ENCODE results near the gene SPNS1.

The SPNS1 gene

GRCh38 chr16:28983644-28984043 is 9.1 kb downstream of the SPNS1 start:
- Histone ChIP-seq H3K9me3 (replicated peaks; ENCODE audit: low read length) (peaks cover 4% of the 10 kb centered on the region), H3K36me3 (ENCODE audit: insufficient read depth, low read length) (peaks cover 73% of the 10 kb centered on the region), H3K4me1 (ENCODE audit: control insufficient read depth, insufficient read depth, low read length) (no peaks in the 10 kb centered on the region), H3K27me3 (ENCODE audit: control insufficient read depth, insufficient read depth, low read length) (no peaks in the 10 kb centered on the region), H3K9ac (ENCODE audit: low read depth, low read length) (no peak overlapping the region), H3K4me2 (ENCODE audit: low read length) (no peak overlapping the region), H3K4me3 (ENCODE audit: low read length) (no peak overlapping the region)

GRCh38 chr16:28984091-28984490 is 9.5 kb downstream of the SPNS1 start:
- H3K4me1 ChIP-seq (ENCODE audit: control insufficient read depth, insufficient read depth, low read length): no peaks in the 10 kb centered on the region
- H3K4me2 ChIP-seq (ENCODE audit: low read length): no peak overlapping the region

GRCh38 chr16:28984619-28985135 is 10.1 kb downstream of the SPNS1 start, which contains the start of gene LAT:
Gene LAT, plus strand, starts transcription at chr16:28985052. Its CDS starts 366 bp downstream, at chr16:28985418.
- Histone ChIP-seq H3K4me3 (ENCODE audit: low read length) (no peak within 1 kb of the TSS), H3K9ac (ENCODE audit: low read depth, low read length) (no peak within 1 kb of the TSS), H3K36me3 (ENCODE audit: insufficient read depth, low read length) (peaks cover 64% of the 10 kb centered on the region), H3K4me2 (ENCODE audit: low read length) (no peak within 1 kb of the TSS), H3K4me1 (ENCODE audit: control insufficient read depth, insufficient read depth, low read length) (no peaks in the 10 kb centered on the region), H3K27me3 (ENCODE audit: control insufficient read depth, insufficient read depth, low read length) (no peaks in the 10 kb centered on the region), H3K9me3 (replicated peaks; ENCODE audit: low read length) (peaks cover 4% of the 10 kb centered on the region)

More at GRCh38 chr16:28984091-28984490, 9.5 kb downstream of the SPNS1 start:
- Histone ChIP-seq H3K9me3 (replicated peaks; ENCODE audit: low read length) (peaks cover 4% of the 10 kb centered on the region), H3K9ac (ENCODE audit: low read depth, low read length) (no peak overlapping the region), H3K4me3 (ENCODE audit: low read length) (no peak overlapping the region), H3K36me3 (ENCODE audit: insufficient read depth, low read length) (peaks cover 69% of the 10 kb centered on the region), H3K27me3 (ENCODE audit: control insufficient read depth, insufficient read depth, low read length) (no peaks in the 10 kb centered on the region)

- Histone ChIP-seq H3K27me3 (ENCODE audit: control insufficient read depth, insufficient read depth, low read length) (no peaks in the 10 kb centered on the region), H3K36me3 (ENCODE audit: insufficient read depth, low read length) (peaks cover 64% of the 10 kb centered on the region), H3K4me2 (ENCODE audit: low read length) (no peak overlapping the region), H3K4me1 (ENCODE audit: control insufficient read depth, insufficient read depth, low read length) (no peaks in the 10 kb centered on the region), H3K9me3 (replicated peaks; ENCODE audit: low read length) (peaks cover 4% of the 10 kb centered on the region), H3K4me3 (ENCODE audit: low read length) (no peak overlapping the region), H3K9ac (ENCODE audit: low read depth, low read length) (no peak overlapping the region)
These were observed 10.8 kb downstream of the SPNS1 start for GRCh38 chr16:28985211-28986041.

GRCh38 chr16:28986046-28986445 is 11.5 kb downstream of the SPNS1 start:
- H3K4me1 ChIP-seq (ENCODE audit: control insufficient read depth, insufficient read depth, low read length): no peaks in the 10 kb centered on the region
- no peaks in the 10 kb centered on the region for H3K27me3 ChIP-seq (ENCODE audit: control insufficient read depth, insufficient read depth, low read length)
- H3K36me3 ChIP-seq (ENCODE audit: insufficient read depth, low read length): peaks cover 59% of the 10 kb centered on the region
- no peak overlapping the region for H3K9ac ChIP-seq (ENCODE audit: low read depth, low read length)
- H3K4me2 ChIP-seq (ENCODE audit: low read length): no peak overlapping the region
- H3K4me3 ChIP-seq (ENCODE audit: low read length): no peak overlapping the region
- peaks cover 4% of the 10 kb centered on the region for H3K9me3 ChIP-seq (replicated peaks; ENCODE audit: low read length)

- Histone ChIP-seq H3K4me2 (ENCODE audit: low read length) (no peak overlapping the region), H3K27me3 (ENCODE audit: control insufficient read depth, insufficient read depth, low read length) (no peaks in the 10 kb centered on the region), H3K9me3 (replicated peaks; ENCODE audit: low read length) (peaks cover 2% of the 10 kb centered on the region), H3K9ac (ENCODE audit: low read depth, low read length) (no peak overlapping the region), H3K36me3 (ENCODE audit: insufficient read depth, low read length) (peaks cover 55% of the 10 kb centered on the region), H3K4me1 (ENCODE audit: control insufficient read depth, insufficient read depth, low read length) (no peaks in the 10 kb centered on the region), H3K4me3 (ENCODE audit: low read length) (no peak overlapping the region)
These were observed 11.9 kb downstream of the SPNS1 start for GRCh38 chr16:28986492-28986891.

GRCh38 chr16:28987170-28987853 is 12.7 kb downstream of the SPNS1 start:
- Histone ChIP-seq H3K4me2 (ENCODE audit: low read length) (no peak overlapping the region), H3K4me1 (ENCODE audit: control insufficient read depth, insufficient read depth, low read length) (no peaks in the 10 kb centered on the region), H3K4me3 (ENCODE audit: low read length) (no peak overlapping the region), H3K9me3 (replicated peaks; ENCODE audit: low read length) (no peaks in the 10 kb centered on the region), H3K27me3 (ENCODE audit: control insufficient read depth, insufficient read depth, low read length) (no peaks in the 10 kb centered on the region), H3K36me3 (ENCODE audit: insufficient read depth, low read length) (peaks cover 47% of the 10 kb centered on the region), H3K9ac (ENCODE audit: low read depth, low read length) (no peak overlapping the region)

- Histone ChIP-seq H3K9ac (ENCODE audit: low read depth, low read length) (no peak overlapping the region), H3K9me3 (replicated peaks; ENCODE audit: low read length) (no peaks in the 10 kb centered on the region), H3K27me3 (ENCODE audit: control insufficient read depth, insufficient read depth, low read length) (no peaks in the 10 kb centered on the region), H3K4me3 (ENCODE audit: low read length) (no peak overlapping the region), H3K36me3 (ENCODE audit: insufficient read depth, low read length) (peaks cover 31% of the 10 kb centered on the region), H3K4me2 (ENCODE audit: low read length) (no peak overlapping the region), H3K4me1 (ENCODE audit: control insufficient read depth, insufficient read depth, low read length) (no peaks in the 10 kb centered on the region)
These were observed 14.8 kb downstream of the SPNS1 start for GRCh38 chr16:28989363-28989762.

GRCh38 chr16:28990375-28991040 is 15.9 kb downstream of the SPNS1 start:
- Histone ChIP-seq H3K4me1 (ENCODE audit: control insufficient read depth, insufficient read depth, low read length) (no peaks in the 10 kb centered on the region), H3K9me3 (replicated peaks; ENCODE audit: low read length) (no peaks in the 10 kb centered on the region), H3K9ac (ENCODE audit: low read depth, low read length) (no peak overlapping the region), H3K27me3 (ENCODE audit: control insufficient read depth, insufficient read depth, low read length) (no peaks in the 10 kb centered on the region), H3K4me2 (ENCODE audit: low read length) (no peak overlapping the region), H3K4me3 (ENCODE audit: low read length) (no peak overlapping the region), H3K36me3 (ENCODE audit: insufficient read depth, low read length) (peaks cover 23% of the 10 kb centered on the region)

- Histone ChIP-seq H3K9me3 (replicated peaks; ENCODE audit: low read length) (no peaks in the 10 kb centered on the region), H3K4me3 (ENCODE audit: low read length) (no peak overlapping the region), H3K36me3 (ENCODE audit: insufficient read depth, low read length) (peaks cover 13% of the 10 kb centered on the region), H3K4me1 (ENCODE audit: control insufficient read depth, insufficient read depth, low read length) (no peaks in the 10 kb centered on the region), H3K4me2 (ENCODE audit: low read length) (no peak overlapping the region), H3K9ac (ENCODE audit: low read depth, low read length) (no peak overlapping the region), H3K27me3 (ENCODE audit: control insufficient read depth, insufficient read depth, low read length) (no peaks in the 10 kb centered on the region)
These were observed 17.1 kb downstream of the SPNS1 start for GRCh38 chr16:28991687-28992086.

GRCh38 chr16:28992496-28992895 is 17.9 kb downstream of the SPNS1 start:
- Histone ChIP-seq H3K4me1 (ENCODE audit: control insufficient read depth, insufficient read depth, low read length) (no peaks in the 10 kb centered on the region), H3K27me3 (ENCODE audit: control insufficient read depth, insufficient read depth, low read length) (no peaks in the 10 kb centered on the region)

More at GRCh38 chr16:28992496-28992895, 17.9 kb downstream of the SPNS1 start:
- Histone ChIP-seq H3K4me2 (ENCODE audit: low read length) (no peak overlapping the region), H3K36me3 (ENCODE audit: insufficient read depth, low read length) (peaks cover 6% of the 10 kb centered on the region), H3K4me3 (ENCODE audit: low read length) (no peak overlapping the region), H3K9ac (ENCODE audit: low read depth, low read length) (no peak overlapping the region), H3K9me3 (replicated peaks; ENCODE audit: low read length) (no peaks in the 10 kb centered on the region)

All from skeletal muscle satellite cell (primary cell).